Measurements from ENCODE around the gene TAF1A.

DNA sequence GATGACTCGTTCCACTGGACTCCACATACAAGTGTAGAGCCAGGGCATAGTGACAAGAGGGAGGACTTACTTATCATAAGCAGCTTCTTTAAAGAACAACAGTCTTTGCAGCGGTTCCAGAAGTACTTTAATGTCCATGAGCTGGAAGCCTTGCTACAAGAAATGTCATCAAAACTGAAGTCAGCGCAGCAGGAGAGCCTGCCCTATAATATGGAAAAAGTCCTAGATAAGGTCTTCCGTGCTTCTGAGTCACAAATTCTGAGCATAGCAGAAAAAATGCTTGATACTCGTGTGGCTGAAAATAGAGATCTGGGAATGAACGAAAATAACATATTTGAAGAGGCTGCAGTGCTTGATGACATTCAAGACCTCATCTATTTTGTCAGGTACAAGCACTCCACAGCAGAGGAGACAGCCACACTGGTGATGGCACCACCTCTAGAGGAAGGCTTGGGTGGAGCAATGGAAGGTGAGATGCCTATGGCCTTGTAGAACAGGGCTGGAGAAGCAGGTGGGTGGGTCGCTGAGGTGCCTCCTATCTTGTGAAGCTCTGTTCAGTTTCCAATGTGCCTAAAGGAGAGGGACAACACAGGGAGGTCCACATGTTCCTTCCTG lies 40.3 kb upstream of the TAF1A start:
- TF ChIP-seq, protein P1, sequence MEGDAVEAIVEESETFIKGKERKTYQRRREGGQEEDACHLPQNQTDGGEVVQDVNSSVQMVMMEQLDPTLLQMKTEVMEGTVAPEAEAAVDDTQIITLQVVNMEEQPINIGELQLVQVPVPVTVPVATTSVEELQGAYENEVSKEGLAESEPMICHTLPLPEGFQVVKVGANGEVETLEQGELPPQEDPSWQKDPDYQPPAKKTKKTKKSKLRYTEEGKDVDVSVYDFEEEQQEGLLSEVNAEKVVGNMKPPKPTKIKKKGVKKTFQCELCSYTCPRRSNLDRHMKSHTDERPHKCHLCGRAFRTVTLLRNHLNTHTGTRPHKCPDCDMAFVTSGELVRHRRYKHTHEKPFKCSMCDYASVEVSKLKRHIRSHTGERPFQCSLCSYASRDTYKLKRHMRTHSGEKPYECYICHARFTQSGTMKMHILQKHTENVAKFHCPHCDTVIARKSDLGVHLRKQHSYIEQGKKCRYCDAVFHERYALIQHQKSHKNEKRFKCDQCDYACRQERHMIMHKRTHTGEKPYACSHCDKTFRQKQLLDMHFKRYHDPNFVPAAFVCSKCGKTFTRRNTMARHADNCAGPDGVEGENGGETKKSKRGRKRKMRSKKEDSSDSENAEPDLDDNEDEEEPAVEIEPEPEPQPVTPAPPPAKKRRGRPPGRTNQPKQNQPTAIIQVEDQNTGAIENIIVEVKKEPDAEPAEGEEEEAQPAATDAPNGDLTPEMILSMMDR (conservative IDR thresholded peaks at IDR 0.05; ENCODE audit: low read depth, low read length), result no peak
- TF ChIP-seq EZH2 (IDR thresholded peaks at IDR 0.05; ENCODE audit: borderline replicate concordance, low read depth, low read length, poor library complexity, severe bottlenecking), result no peak
